GM18870 (cell line): ENCODE measurements around the gene DUS2.
"Not testable (repeated sequence)": the region's sequence is repeated elsewhere in the genome, so short reads cannot be mapped to it uniquely, and the experiment has no call there.

Experiments used
- ATAC-seq: cut with Tn5 transposase; IDR thresholded peaks from one replicate; pipeline ENCODE4 v1.9.1; 2021; ENCODE audit warnings: moderate library complexity; ENCODE audit not compliant: unreplicated experiment

Gene DUS2

DNA sequence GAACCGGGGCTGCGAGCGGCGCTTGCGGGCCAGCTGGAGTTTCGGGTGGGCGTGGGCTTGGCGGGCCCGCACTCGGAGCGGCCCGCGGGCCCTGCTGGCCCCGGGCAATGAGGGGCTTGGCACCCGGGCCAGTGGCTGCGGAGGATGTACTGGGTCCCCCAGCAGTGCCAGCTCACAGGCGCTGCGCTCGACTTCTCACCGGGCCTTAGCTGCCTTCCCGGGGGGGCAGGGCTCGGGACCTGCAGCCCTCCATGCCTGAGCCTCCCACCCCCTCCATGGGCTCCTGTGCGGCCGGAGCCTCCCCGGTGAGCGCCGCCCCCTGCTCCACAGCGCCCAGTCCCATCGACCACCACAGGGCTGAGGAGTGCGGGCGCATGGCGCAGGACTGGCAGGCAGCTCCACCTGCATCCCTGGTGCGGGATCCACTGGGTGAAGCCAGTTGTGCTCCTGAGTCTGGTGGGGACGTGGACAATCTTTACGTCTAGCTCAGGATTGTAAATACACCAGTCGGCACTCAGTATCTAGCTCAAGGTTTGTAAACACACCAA lies 24.8 kb upstream of the DUS2 start:
- not testable (repeated sequence) for ATAC-seq

DNA sequence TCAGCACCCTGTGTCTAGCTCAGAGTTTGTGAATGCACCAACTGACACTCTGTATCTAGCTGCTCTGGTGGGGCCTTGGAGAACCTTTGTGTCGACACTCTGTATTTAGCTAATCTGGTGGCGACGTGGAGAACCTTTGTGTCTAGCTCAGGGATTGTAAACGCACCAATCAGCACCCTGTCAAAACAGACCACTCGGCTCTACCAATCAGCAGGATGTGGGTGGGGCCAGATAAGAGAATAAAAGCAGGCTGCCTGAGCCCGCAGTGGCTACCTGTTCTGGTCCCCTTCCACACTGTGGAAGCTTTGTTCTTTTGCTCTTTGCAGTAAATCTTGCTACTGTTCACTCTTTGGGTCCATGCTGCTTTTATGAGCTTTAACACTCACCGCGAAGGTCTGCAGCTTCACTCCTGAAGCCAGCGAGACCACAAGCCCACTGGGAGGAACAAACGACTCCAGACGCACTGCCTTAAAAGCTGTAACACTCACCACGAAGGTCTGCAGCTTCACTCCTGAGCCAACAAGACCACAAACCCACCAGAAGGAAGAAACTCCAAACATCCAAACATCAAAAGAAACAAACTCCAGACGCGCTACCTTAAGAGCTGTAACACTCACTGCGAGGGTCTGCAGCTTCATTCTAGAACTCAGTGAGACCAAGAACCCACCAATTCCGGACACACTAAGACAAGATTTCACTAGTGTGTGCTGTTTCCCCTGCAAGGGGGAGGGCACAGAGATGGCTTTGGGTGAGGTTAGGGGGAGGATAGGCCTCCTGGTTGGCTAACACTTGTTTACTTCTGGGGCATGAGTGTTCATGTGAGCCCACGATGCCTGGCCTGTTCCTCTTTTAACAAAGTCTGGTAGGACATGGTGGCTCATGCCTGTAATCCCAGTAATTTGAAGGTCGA lies 24.1 kb upstream of the DUS2 start, which contains the start of gene DPEP2:
Gene DPEP2 (minus strand): TSS at position 706 of the 910 bp plus-strand sequence. CDS start 6,272 bp downstream, outside the sequence.
- ATAC-seq = not testable (repeated sequence)

DNA sequence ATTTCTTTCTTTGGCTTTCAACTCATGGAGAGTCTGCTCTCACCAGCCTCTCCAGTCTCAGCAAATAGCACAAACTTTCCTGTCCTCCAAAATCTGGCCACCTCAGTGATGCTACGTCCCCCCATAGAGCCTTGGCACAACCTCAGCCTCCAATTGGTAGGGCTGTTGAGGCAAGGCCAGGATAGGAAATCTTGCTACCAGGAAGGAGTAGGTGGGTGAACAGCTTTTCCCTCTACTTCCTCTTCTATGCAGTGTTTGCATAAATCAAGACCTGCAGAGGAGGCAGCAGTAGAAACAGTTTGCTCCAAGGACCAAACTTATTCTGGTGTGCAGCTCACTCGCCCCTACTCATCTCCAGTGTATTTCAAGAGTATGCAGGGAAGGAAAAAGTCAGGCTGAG lies 23.1 kb upstream of the DUS2 start:
- no peak for ATAC-seq

- no peak for ATAC-seq
These were observed 22.6 kb upstream of the DUS2 start for GRCh38 chr16:68000450-68000849.

DNA sequence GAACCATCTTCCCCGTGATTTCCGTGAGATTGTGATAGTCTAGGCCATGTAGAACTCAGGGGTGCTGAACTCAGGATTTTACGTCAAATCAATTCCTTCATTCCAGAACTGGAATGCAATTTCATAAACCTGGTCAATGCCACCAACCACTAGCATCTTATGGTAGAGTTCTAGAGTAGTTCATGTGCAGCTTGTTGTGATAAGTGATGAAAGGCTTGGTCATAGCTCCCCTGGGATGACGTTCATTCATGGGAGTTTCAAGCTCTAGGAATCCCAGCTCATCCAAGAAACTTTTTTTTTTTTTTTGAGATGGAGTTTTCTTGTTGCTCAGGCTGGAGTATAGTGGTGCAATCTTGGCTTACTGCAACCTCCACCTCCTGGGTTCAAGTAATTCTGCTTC lies 20.1 kb upstream of the DUS2 start:
- no peak for ATAC-seq

DNA sequence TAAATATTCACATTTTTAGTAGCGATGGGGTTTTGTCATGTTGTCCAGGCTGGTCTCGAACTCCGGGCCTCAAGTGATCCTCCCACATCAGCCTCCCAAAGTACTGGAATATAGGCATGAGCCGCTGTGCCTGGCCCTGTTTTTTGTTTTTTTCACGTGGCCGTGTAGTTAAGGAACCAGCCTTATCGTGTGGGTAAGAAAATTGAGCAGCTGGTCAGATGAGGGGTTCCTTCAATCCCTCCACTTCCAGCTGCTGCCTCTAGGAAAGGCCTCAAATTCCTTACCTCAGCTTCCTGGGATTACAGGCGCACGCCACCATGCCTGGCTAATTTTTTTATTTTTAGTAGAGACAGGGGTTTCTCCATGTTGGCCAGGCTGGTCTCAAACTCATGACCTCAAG lies 17.9 kb upstream of the DUS2 start:
- ATAC-seq = no peak

GRCh38 chr16:68005786-68006286 lies 17.2 kb upstream of the DUS2 start:
- ATAC-seq = no peak

DNA sequence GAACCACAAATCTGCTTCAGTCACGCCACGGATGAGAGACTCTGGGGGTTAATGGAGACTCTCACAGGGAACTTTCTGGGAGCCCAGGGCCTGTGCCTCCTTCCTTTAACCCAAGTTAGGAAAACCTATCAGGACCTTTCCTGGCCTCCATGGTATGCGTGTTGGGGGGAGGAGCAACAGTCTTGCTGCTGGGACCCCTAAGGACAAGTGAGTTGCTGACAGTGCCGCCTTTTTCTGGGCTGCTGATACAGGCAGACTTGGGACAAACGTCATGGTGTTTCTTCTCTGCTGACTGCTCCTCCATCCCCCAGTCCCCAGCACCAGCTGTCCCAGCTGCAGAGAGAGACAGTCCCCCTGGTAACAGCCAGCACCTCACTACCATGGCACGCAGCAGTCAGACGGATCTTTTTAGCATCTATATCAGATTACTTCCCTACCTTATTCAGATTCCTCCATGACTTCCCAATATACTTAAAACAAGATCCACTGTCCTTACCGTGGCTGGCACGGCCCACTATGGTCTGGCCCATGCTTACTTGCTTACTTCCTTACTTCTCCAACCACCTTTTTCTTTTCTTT lies 13.8 kb upstream of the DUS2 start:
- no peak for ATAC-seq

- not testable (repeated sequence) for ATAC-seq
These were observed 13.2 kb upstream of the DUS2 start for GRCh38 chr16:68009872-68010271.

DNA sequence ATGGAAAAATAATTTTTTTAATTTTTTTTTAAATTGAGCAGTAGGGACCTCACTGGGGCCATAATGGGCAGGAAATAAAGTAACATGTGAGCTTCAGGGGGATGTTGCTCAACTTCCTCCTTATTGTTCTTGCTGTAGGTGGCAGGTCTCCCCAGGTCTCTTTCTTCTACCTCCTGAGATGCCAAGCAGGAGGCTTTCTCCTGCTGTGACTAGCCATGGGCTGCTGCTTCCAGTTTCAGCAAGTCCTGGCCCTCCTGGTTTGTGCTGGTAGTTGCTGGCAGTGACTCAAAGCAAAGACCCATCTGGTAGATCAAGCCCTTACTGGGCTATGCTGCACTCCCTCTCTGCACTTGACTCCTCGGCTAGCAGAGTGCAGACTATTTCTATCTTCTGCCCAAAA lies 9.6 kb upstream of the DUS2 start:
- no peak for ATAC-seq

GRCh38 chr16:68015681-68016080 lies 7.4 kb upstream of the DUS2 start, which contains the start of gene DPEP2NB:
TSS of gene DPEP2NB (minus strand) at chr16:68015911. CDS start at chr16:68015770, 141 bp downstream.
- no peak for ATAC-seq

DNA sequence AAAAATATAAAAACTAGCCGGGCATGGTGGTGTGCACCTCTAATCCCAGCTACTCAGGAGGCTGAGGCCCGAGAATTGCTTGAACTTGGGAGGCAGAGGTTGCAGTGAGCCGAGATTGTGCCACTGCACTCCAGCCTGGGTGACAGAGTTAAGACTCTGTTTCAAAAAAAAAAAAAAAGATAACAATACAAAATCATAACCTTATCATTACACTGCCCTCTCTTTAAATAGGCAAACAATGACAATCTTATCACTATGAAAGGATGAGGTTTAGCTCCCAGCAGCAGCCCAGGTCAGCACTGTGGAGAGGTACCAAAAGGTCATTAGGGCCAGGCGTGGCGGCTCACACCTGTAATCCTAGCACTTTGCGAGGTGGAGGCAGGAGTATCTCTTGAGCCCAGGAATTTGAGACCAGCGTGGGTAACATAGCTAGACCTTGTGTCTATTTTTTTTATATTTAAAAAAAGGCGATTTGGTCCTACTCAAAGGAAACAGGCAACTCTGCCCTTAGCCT lies 3.9 kb upstream of the DUS2 start:
- no peak for ATAC-seq

GRCh38 chr16:68021490-68021889 lies 1.6 kb upstream of the DUS2 start:
- no peak for ATAC-seq

DNA sequence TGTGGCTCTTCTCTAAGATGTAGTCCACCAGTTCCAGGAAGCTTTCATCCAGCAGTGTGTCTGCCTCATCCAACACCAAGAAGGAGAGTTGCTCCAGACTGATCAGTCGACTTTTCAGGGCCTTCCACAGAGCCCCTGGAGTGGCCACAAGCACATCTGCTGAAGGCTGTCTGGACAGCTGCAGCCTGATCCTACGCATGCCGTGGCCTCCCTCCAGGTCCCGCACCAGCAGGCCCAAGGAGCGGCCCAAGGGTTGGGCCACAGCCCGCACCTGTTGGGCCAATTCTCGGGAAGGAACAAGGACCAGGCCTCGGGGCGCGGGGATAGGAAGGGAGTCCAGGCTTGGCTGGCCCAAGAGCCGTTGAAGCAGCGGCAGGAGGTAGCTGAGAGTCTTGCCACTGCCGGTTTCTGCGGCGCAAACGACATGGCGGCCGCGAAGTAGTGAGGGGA lies 781 bp upstream of the DUS2 start:
- no peak for ATAC-seq

DNA sequence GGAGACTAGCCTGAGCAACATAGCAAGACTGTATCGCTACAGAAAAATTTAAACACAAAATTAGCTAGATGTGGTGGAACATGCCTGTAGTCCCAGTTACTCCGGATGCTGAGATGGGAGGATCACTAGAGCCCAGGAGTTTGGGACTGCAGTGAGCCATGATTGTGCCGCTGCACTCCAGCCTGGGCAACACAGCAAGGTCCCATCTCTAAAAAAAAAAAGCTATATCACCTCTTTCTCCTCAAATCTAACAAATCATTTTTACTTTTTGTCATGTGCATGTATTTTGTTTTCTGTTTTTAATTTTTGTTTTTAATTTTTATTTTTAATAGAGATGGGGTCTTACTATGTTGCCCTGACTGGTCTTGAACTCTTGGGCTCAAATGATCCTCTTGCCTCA lies 5.9 kb downstream of the DUS2 start:
- ATAC-seq = no peak

DNA sequence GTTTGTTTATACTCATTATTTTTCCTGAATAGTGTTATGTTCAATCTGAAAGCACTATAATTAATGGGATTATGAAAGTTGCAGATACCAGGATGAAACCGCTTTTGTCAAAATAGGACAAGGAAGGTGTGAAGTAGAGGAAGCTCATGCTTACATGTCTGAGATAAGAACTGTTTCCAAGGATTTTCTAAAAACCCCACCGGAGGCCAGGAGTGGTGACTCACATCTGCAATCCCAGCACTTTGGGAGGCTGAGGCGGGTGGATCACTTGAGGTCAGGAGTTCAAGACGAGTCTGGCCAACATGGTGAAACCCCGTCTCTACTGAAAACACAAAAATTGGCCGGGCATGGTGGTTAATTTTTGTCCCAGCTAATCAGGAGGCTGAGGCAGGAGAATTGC lies 7.0 kb downstream of the DUS2 start:
- not testable (repeated sequence) for ATAC-seq

- ATAC-seq = no peak
These were observed 8.9 kb downstream of the DUS2 start for GRCh38 chr16:68031951-68032350.

- ATAC-seq = no peak
These were observed 10.0 kb downstream of the DUS2 start for GRCh38 chr16:68033101-68033500.

DNA sequence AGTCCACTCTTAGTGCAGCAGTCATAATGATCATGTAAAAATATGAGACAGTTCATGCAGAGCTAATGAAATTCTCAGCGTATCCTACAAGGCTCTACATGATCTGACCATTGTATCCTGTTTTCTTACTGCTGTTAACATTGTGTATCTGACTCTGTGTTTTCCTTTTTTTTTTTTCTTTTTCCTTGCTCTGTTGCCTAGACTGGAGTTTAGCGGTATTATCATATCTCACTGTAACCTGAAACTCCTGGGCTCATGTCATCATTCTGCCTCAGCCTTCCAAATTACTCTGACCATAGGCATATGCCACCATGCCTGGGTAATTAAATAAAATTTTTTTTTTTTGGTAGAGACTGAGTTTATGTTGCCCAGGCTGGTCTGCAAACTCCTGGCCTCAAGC lies 12.1 kb downstream of the DUS2 start:
- no peak for ATAC-seq

DNA sequence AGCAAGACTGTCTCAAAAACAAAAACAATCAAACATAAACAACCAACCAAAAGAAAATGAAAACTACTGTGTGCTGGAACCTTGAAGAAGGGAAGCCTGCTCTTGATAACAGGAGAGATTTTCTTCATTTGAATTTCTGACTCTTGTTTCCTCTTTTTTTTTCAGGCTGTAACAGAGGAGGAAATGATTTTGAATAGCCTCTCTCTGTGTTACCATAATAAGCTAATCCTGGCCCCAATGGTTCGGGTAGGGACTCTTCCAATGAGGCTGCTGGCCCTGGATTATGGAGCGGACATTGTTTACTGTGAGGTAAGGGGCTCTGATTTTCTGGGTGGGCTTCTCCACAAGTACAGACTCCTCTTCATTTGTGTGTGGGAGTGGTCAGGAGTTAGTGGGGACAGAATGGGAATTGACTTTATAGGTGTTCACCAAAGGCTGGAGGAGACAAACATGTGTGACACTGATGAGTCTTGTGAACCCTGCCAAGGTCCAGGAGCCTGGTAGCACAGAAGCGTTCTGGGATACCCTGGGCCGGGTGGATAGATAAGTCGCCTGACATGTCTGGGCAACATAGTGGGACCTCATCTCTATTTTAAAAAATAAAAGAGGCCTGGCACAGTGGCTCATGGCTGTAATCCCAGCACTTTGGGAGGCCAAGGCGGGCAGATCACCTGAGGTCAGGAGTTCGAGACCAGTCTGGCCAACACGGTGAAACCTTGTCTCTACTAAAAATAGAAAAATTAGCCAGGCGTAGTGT lies 14.9 kb downstream of the DUS2 start:
- ATAC-seq = no peak
